HepG2 (cell line): ENCODE measurements around the gene CHMP4B. TPM values are rescaled to one million over a fixed set of nuclear protein-coding genes. Genes with fewer than 3 reads are reported as not detected.

Source experiments
- ARHGAP35 ChIP-seq: sonication (generic); formaldehyde crosslinking; IDR thresholded peaks from 2 replicates; pipeline ENCODE4 v1.9.0; 2022; ENCODE audit warnings: mild to moderate bottlenecking, inconsistent platforms, moderate library complexity, missing genetic modification reagents, borderline replicate concordance
- ATF7 ChIP-seq, 2 experiments: fragments of 450-650 bp in 1 of 2; sonication (generic) in 1 of 2; formaldehyde crosslinking in 1 of 2; IDR thresholded peaks; 2 replicates each; pipeline versions ENCODE4 v1.4.0 to v1.6.1; 2016 to 2020; ENCODE audit warnings: antibody characterized with exemption in 1 of 2, mild to moderate bottlenecking in 1 of 2, missing genetic modification reagents in 1 of 2
- BRCA1 ChIP-seq: sonication (generic); formaldehyde crosslinking; IDR thresholded peaks from 2 replicates; pipeline ENCODE4 v1.4.0; 2020; ENCODE audit warnings: missing genetic modification reagents
- CBX5 ChIP-seq: sonication (generic); formaldehyde crosslinking; IDR thresholded peaks from 2 replicates; pipeline ENCODE4 v1.4.0; 2020; ENCODE audit warnings: missing genetic modification reagents, borderline replicate concordance
- MZF1 ChIP-seq: sonication (generic); formaldehyde crosslinking; IDR thresholded peaks from 2 replicates; pipeline ENCODE4 v1.8.1; 2023; ENCODE audit warnings: mild to moderate bottlenecking, missing genetic modification reagents, borderline replicate concordance
- PHF21A ChIP-seq: sonication (generic); formaldehyde crosslinking; IDR thresholded peaks from 2 replicates; pipeline ENCODE4 v1.5.0; 2020; ENCODE audit warnings: mild to moderate bottlenecking, missing genetic modification reagents
- REL ChIP-seq: sonication (generic); formaldehyde crosslinking; conservative IDR thresholded peaks from 2 replicates; pipeline ENCODE4 v1.8.0; 2022; ENCODE audit warnings: mild to moderate bottlenecking, missing genetic modification reagents, moderate library complexity
- SRSF9 ChIP-seq: fragments of 200-400 bp; formaldehyde crosslinking; IDR thresholded peaks from 2 replicates; pipeline ENCODE4 v1.6.1; 2018; ENCODE audit warnings: borderline replicate concordance, mild to moderate bottlenecking, low read depth, low read length; ENCODE audit not compliant: insufficient read depth, poor library complexity, severe bottlenecking
- ZC3H4 ChIP-seq: sonication (generic); formaldehyde crosslinking; IDR thresholded peaks from 2 replicates; pipeline ENCODE4 v1.4.0; 2020; ENCODE audit warnings: missing genetic modification reagents, borderline replicate concordance
- ZMYM3 ChIP-seq: sonication (generic); formaldehyde crosslinking; IDR thresholded peaks from 2 replicates; pipeline ENCODE4 v1.5.1; 2020; ENCODE audit warnings: mild to moderate bottlenecking, missing genetic modification reagents
- ZNF570 ChIP-seq: sonication (generic); formaldehyde crosslinking; IDR thresholded peaks from 2 replicates; pipeline ENCODE4 v1.4.0; 2020; ENCODE audit warnings: mild to moderate bottlenecking, missing genetic modification reagents, borderline replicate concordance
- ZNF577 ChIP-seq: sonication (generic); formaldehyde crosslinking; IDR thresholded peaks from 2 replicates; pipeline ENCODE4 v1.4.0; 2020; ENCODE audit warnings: mild to moderate bottlenecking, low read depth, missing genetic modification reagents, borderline replicate concordance
- ZNF607 ChIP-seq: sonication (generic); formaldehyde crosslinking; IDR thresholded peaks from 2 replicates; pipeline ENCODE4 v1.5.1; 2020; ENCODE audit warnings: missing genetic modification reagents, mild to moderate bottlenecking, borderline replicate concordance
- ZSCAN21 ChIP-seq: sonication (generic); formaldehyde crosslinking; IDR thresholded peaks from 2 replicates; pipeline ENCODE4 v1.8.0; 2022; ENCODE audit warnings: mild to moderate bottlenecking, missing genetic modification reagents, moderate library complexity, borderline replicate concordance
- polyA plus RNA-seq, 8 experiments: library from polyadenylated mRNA; depleted of rRNA in 3 of 8; stranded (reverse) in 7 of 8; unstranded in 1 of 8; fragments of >200 nt; fragmentation: Illumina TruSeq in 4 of 8; extraction: Trizol in 4 of 8; gene quantifications; 2 replicates each; pipeline versions ENCODE4 v1.2.1 to v1.2.3, GENCODE V29; 2011 to 2016; ENCODE audit warnings: low read depth in 4 of 8, missing spikeins in 1 of 8, mixed read lengths in 1 of 8; ENCODE audit not compliant: insufficient read depth in 1 of 8
- total RNA-seq, 5 experiments: library from RNA; depleted of rRNA; stranded (reverse); fragments of >200 nt; fragmentation: Illumina TruSeq; extraction: Trizol; gene quantifications; 2 replicates each; pipeline ENCODE4 v1.2.3, GENCODE V29; 2016; ENCODE audit warnings: low read depth in 1 of 5
- TF ChIP-seq, protein P1 (sequence below): sonication (generic); formaldehyde crosslinking; IDR thresholded peaks from 2 replicates; pipeline ENCODE4 v1.5.1; 2020; ENCODE audit warnings: missing genetic modification reagents, mild to moderate bottlenecking, borderline replicate concordance
- TF ChIP-seq, protein P2 (sequence below): sonication (generic); formaldehyde crosslinking; IDR thresholded peaks from 2 replicates; pipeline ENCODE4 v1.8.1; 2023; ENCODE audit warnings: mild to moderate bottlenecking, moderate library complexity, missing genetic modification reagents
- TF ChIP-seq, protein P3 (sequence below): IDR thresholded peaks from 2 replicates; pipeline ENCODE4 v1.6.1; 2012; ENCODE audit warnings: inconsistent platforms
- TF ChIP-seq, protein P4 (sequence below): IDR thresholded peaks from 2 replicates; pipeline ENCODE4 v1.6.1; 2016; ENCODE audit warnings: low read depth, borderline replicate concordance
- TF ChIP-seq, protein P5 (sequence below): sonication (generic); formaldehyde crosslinking; IDR thresholded peaks from 2 replicates; pipeline ENCODE4 v1.4.0; 2020; ENCODE audit warnings: missing genetic modification reagents, borderline replicate concordance

The CHMP4B gene
- total and polyA plus RNA-seq, 2 of the 13 experiments (the other 11 are each of a cell fraction or from before 2014, with no cell fraction given) = 40.1 to 45.6 TPM

DNA sequence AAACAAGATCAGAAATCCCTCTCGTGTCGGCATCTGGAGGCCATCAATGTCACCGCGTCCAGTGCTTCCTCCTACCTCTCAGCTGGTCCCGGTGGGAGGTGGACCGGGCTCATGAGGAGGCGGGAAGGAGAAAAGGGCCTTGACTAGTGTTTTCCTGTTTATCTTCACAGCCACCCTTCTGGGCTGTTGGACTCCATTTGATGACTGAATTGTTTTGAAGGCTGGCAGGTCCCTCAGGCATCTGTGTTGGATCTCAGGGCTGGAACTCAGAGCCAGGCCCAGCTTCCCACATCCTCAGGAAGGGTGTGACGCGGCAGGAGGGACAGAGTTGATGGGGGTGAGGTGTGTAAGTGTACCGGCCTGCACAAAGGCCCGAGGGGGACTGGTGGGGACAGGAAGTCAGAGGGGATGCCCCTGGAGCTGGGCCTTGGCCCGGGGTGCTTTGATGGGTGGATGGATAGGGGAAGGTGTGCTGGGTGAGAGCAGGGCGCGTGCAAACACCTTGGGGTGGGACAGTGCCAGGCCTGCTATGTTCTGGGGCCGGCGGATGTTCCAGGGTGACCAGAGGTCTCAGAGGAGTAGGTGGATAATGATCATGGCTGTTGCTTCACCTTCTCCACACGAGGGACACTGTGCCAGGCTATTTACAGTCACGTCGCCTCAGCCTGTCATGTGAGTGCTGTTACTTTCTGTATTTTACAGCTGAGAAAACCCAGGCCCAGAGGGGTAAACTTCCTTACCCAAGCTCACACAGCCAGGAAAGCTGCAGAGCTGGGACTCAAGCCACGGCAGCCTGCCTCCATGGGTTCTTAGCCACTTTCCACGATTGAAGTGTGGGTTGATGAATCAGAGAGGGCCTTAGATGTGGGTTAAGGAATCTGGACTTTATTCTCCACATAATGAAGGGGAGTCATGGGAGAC lies 17.9 kb upstream of the CHMP4B start (continued):
- TF ChIP-seq ATF7 (IDR thresholded peaks at IDR 0.05) (no peak), ATF7 (CRISPR knock-in tag; IDR thresholded peaks at IDR 0.05) (peak; percentile 81; the same call in 1 of the 2 replicates), CBX5 (CRISPR knock-in tag) (no peak), ARHGAP35 (CRISPR knock-in tag) (peak; percentile 73; the same call in 1 of the 2 replicates), ZC3H4 (CRISPR knock-in tag) (no peak), ZMYM3 (CRISPR knock-in tag) (0 out of 2 replicates have a peak, but pooled peaks have one; percentile 60), ZNF607 (CRISPR knock-in tag) (0 out of 2 replicates have a peak, but pooled peaks have one; percentile 31), ZNF577 (no peak), BRCA1 (CRISPR knock-in tag) (no peak), ZSCAN21 (CRISPR knock-in tag) (no peak), REL (CRISPR knock-in tag) (no peak), SRSF9 (no peak), MZF1 (CRISPR knock-in tag) (no peak), PHF21A (CRISPR knock-in tag) (no peak), ZNF570 (CRISPR knock-in tag) (no peak)
- TF ChIP-seq, protein P1, sequence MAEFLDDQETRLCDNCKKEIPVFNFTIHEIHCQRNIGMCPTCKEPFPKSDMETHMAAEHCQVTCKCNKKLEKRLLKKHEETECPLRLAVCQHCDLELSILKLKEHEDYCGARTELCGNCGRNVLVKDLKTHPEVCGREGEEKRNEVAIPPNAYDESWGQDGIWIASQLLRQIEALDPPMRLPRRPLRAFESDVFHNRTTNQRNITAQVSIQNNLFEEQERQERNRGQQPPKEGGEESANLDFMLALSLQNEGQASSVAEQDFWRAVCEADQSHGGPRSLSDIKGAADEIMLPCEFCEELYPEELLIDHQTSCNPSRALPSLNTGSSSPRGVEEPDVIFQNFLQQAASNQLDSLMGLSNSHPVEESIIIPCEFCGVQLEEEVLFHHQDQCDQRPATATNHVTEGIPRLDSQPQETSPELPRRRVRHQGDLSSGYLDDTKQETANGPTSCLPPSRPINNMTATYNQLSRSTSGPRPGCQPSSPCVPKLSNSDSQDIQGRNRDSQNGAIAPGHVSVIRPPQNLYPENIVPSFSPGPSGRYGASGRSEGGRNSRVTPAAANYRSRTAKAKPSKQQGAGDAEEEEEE (CRISPR knock-in tag) = no peak
- TF ChIP-seq, protein P2, sequence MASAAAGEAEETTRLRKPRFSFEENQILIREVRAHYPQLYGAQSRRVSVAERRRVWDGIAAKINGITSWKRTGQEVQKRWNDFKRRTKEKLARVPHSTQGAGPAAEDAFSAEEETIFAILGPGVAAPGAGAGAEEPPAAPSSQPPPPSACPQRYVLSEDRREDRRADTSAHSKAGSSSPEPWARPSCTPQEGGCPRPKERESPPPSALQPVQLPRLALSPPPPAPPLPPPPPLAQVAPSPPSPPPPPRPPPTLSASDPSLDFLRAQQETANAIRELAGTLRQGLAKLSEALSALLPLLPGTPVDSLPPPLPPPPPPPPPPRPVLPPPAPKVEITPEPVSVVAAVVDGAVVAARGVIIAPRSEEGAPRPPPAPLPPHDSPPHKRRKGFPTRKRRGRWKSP (CRISPR knock-in tag) = no peak
- TF ChIP-seq, protein P3, sequence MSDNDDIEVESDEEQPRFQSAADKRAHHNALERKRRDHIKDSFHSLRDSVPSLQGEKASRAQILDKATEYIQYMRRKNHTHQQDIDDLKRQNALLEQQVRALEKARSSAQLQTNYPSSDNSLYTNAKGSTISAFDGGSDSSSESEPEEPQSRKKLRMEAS = peak; percentile 38; the same call in 1 of the 2 replicates
- TF ChIP-seq, protein P4, sequence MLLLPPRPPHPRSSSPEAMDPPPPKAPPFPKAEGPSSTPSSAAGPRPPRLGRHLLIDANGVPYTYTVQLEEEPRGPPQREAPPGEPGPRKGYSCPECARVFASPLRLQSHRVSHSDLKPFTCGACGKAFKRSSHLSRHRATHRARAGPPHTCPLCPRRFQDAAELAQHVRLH (CRISPR knock-in tag) = 0 out of 2 replicates have a peak, but pooled peaks have one; percentile 8
- TF ChIP-seq, protein P5, sequence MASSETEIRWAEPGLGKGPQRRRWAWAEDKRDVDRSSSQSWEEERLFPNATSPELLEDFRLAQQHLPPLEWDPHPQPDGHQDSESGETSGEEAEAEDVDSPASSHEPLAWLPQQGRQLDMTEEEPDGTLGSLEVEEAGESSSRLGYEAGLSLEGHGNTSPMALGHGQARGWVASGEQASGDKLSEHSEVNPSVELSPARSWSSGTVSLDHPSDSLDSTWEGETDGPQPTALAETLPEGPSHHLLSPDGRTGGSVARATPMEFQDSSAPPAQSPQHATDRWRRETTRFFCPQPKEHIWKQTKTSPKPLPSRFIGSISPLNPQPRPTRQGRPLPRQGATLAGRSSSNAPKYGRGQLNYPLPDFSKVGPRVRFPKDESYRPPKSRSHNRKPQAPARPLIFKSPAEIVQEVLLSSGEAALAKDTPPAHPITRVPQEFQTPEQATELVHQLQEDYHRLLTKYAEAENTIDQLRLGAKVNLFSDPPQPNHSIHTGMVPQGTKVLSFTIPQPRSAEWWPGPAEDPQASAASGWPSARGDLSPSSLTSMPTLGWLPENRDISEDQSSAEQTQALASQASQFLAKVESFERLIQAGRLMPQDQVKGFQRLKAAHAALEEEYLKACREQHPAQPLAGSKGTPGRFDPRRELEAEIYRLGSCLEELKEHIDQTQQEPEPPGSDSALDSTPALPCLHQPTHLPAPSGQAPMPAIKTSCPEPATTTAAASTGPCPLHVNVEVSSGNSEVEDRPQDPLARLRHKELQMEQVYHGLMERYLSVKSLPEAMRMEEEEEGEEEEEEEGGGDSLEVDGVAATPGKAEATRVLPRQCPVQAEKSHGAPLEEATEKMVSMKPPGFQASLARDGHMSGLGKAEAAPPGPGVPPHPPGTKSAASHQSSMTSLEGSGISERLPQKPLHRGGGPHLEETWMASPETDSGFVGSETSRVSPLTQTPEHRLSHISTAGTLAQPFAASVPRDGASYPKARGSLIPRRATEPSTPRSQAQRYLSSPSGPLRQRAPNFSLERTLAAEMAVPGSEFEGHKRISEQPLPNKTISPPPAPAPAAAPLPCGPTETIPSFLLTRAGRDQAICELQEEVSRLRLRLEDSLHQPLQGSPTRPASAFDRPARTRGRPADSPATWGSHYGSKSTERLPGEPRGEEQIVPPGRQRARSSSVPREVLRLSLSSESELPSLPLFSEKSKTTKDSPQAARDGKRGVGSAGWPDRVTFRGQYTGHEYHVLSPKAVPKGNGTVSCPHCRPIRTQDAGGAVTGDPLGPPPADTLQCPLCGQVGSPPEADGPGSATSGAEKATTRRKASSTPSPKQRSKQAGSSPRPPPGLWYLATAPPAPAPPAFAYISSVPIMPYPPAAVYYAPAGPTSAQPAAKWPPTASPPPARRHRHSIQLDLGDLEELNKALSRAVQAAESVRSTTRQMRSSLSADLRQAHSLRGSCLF (CRISPR knock-in tag) = no peak
